Omental fat pad (tissue), 4 donors: ENCODE measurements around the gene GNB1. TPM values are rescaled to one million over a fixed set of nuclear protein-coding genes. Genes with fewer than 3 reads are reported as not detected.

Source experiments
- ATAC-seq: fragments of 150-250 bp; one replicate; pipeline ENCODE4 v1.9.1; 2016; ENCODE audit warnings: mild to moderate bottlenecking, moderate library complexity; ENCODE audit not compliant: low FRiP score
- DNase-seq: peaks from one replicate; pipeline ENCODE4 v3.0.0-alpha.2; 2019; ENCODE audit warnings: low spot score
- total RNA-seq, 4 donors: library from RNA; depleted of rRNA; stranded (reverse); fragments of >200 nt; gene quantifications; one replicate each; pipeline ENCODE4 v1.1.0, GENCODE V29; 2016
- TF ChIP-seq, protein P1 (sequence below), 3 donors: fragments of 450-650 bp; IDR thresholded peaks; one replicate each; pipeline ENCODE4 v1.5.1; 2016 to 2017; ENCODE audit warnings: antibody characterized with exemption in 3 of 3, mild to moderate bottlenecking in 3 of 3, moderate library complexity in 2 of 3

The GNB1 gene
- total RNA-seq, 4 donors from 2014 or later, result 104 to 175 (median 152) TPM

DNA sequence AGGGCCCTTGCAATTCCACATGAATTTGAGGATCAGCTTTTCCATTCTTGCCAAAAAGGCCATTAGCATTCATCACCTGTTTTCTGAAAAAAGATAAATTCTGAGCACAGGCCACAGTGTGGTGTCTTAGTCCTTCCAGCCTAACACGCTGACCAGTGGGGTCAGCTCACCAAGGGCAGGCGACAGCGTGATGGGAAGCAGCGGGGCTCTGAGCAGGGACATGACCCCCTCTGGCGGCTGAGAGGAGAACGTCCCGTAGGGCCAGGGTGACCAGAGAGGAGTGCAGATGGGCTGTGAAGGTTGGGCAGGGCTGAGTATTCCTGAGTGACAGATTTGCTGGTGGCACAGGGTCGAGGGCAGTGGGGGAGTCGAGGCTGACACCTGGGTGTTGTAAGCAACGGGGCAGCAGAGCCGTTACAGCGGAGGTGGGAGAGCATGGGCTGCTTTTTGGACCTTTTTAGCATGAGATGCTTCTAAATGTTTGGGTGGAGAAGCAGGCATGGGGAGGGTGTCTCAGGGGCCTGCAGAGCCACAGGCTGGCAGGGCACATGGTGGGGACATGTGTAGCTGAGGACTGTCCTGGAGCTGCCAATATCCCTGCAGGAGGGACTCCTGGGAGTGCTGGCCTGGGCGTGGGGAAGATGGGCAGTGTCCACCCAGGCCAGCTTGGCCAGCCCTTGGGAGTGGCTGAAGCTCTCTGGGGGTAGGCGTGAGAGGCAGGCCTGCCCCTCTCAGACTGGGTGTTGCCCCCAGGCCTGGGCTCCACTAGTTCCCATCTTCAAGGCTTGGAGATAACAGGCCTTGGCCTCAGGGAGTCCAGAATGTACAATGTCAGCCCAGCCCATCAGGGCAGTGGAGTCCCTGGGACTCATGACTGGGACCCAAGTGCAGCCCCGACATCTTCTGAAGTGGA, 15.6 kb upstream of the GNB1 start:
- peak; percentile 63 for ATAC-seq
- TF ChIP-seq, protein P1, sequence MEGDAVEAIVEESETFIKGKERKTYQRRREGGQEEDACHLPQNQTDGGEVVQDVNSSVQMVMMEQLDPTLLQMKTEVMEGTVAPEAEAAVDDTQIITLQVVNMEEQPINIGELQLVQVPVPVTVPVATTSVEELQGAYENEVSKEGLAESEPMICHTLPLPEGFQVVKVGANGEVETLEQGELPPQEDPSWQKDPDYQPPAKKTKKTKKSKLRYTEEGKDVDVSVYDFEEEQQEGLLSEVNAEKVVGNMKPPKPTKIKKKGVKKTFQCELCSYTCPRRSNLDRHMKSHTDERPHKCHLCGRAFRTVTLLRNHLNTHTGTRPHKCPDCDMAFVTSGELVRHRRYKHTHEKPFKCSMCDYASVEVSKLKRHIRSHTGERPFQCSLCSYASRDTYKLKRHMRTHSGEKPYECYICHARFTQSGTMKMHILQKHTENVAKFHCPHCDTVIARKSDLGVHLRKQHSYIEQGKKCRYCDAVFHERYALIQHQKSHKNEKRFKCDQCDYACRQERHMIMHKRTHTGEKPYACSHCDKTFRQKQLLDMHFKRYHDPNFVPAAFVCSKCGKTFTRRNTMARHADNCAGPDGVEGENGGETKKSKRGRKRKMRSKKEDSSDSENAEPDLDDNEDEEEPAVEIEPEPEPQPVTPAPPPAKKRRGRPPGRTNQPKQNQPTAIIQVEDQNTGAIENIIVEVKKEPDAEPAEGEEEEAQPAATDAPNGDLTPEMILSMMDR (IDR thresholded peaks at IDR 0.05), result peak in 2 of 3 donors; percentile 14 to 23
- peak; percentile 70 for DNase-seq

DNA sequence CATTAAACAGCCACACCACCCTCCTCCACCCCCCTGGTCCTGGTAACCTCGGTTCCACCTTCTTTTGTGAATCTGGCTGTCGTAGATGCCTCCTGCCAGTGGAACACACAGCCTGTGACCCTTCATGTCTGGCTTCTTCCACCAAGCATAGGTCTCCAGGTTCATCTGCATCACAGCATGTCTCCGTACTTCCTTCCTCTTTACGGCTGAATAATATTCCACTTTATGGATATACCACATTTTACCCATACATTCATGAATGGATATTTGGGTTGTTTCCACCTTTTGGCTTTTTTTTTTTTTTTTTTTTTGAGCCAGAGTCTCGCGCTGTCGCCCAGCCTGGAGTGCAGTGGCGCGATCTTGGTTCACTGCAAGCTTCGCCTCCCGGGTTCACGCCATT, 12.3 kb upstream of the GNB1 start:
- TF ChIP-seq, protein P1 (IDR thresholded peaks at IDR 0.05), result no peak
- DNase-seq, result no peak
- ATAC-seq, result no peak

DNA sequence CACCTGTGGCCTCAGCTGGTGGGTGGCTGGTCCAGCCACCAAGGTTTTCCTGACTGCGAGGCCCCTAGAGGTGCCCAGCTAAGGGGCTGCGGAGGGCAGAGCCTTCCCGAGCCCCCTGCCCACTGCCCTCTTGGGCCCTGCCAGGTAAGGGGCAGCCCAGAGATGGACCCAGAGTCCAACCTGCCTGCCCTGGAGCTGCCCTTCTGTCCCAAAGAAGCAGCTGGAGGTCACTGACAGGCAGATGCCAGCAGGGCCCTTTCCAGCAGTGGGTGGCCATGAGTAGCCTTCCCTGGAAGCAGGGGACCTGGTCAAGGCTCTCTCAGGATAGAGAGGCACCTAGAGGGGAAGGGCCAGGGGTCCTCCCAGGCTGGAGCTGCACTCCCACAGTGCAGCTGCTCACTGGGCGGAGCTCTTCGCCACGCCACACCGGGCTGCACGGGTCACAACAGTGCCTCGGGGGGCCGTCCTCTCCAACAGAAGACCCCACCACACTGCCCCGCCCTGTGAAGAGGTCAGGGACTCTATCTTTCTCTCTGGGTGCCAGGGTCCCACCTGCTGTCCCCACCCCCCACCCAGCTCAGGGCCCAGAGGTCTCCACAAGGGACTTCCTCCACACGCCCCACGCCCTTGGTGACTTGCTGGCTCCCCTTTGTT, 10.9 kb upstream of the GNB1 start:
- TF ChIP-seq, protein P1 (IDR thresholded peaks at IDR 0.05), result no peak
- DNase-seq (no peak), ATAC-seq (no peak)

DNA sequence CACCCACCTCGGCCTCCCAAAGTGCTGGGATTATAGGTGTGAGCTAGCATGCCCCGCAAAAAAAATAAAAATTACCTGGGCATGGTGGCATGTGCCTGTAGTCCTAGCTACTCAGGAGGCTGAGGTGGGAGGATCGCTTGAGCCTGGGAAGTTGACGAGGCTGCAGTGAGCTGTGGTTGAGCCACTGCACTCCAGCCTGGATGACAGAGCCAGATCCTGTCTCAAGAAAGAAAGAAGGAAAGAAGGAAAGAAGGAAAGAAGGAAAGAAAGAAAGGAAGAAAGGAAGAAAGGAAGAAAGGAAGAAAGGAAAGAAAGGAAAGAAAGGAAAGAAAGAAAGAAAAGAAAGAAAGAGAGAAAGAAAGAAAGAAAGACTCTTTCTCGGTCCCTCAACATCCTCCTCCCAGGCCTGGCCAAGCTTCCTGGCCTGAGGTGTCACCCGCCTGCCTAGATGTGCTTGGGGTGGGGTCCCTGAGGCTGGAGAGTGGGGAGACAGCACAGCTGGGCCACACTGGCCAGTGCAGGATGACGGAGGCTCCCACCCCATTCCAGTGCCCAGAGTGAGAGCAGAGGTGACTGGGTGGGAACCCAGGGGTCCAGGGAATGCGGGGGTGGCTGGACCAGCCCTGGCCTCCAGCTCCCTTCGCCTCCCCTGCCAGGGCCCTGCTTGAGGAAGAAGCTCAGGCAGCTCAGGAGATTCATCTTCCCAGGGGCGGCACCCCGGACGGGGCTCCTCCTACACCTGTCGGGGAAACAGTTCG, 10.2 kb upstream of the GNB1 start:
- DNase-seq (no peak), ATAC-seq (no peak)
- TF ChIP-seq, protein P1 (IDR thresholded peaks at IDR 0.05), result no peak

DNA sequence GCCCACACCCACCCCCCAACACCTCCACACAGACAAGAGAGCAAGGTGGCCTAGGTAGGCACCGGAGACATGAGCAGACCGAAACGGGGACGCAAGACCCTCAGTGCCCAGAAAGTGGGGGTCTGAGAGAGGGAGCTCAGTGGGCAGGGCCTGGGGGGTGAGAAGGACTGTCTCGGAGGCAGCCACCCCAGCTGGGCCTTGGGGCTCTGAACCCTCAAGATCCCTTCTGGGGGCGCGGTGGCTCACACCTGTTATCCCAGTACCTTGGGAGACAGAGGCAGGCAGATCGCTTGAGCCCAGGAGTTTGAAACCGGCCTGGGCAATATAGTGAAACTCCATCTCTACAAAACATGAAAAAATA, 9.1 kb upstream of the GNB1 start:
- ATAC-seq (no peak), DNase-seq (no peak)
- TF ChIP-seq, protein P1 (IDR thresholded peaks at IDR 0.05), result no peak

DNA sequence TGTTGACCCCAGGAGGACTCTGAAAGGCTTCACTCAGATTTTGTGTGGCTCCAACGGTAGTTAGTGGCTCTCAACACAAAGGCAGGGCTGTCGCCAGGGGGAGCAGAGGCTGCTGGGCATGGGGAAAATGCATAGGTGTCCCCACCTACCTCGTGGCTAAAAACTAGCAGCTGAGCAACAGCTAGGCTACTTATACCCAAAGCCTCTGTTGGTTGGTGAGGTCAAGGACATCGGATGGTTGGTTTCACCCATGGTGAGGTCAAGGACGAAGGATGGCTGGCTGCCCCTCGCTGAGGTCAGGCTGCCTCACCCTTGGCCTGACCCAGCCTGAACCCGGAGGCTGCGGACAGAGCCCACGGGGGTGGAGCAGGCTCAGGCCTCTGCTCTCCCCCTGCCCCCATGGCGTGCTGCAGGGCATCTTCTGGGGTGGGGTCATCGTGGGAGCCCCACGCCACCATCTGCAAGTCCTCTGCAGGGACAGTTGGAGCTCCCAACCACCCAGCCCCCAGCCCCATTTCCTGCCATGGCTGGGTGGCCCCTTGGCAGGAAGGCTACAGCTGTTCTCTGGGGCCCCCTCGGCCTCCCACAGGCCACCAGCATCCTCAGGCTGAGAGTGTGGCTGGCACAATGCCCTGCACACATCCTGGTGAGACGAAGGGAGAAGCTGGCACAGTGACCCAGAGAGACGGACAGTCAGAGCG, 8.5 kb upstream of the GNB1 start:
- DNase-seq (no peak), ATAC-seq (no peak)
- TF ChIP-seq, protein P1 (IDR thresholded peaks at IDR 0.05), result no peak
